ENCODE results near the gene LDLRAD1. TPM values are rescaled to one million over a fixed set of nuclear protein-coding genes. Genes with fewer than 3 reads are reported as not detected.
"Not testable (repeated sequence)": the region's sequence is repeated elsewhere in the genome, so short reads cannot be mapped to it uniquely, and the experiment has no call there.

LDLRAD1 gene
- total and polyA plus RNA-seq, 9 donors = 0.05 to 49.6 (median 0.48) TPM; not detected in 2

- Histone ChIP-seq H3K27ac (no peak overlapping the region), H3K36me3 (no peaks in the 10 kb centered on the region), H3K27me3 (no peaks in the 10 kb centered on the region), H3K4me1 (ENCODE audit: insufficient read depth) (peaks cover 2% of the 10 kb centered on the region), H3K4me3 (no peak overlapping the region), H3K9me3 (no peaks in the 10 kb centered on the region)
- 96% methylated on average over 6 of the region's 6 CpGs for WGBS, 3 donors
- TF ChIP-seq, protein P1, sequence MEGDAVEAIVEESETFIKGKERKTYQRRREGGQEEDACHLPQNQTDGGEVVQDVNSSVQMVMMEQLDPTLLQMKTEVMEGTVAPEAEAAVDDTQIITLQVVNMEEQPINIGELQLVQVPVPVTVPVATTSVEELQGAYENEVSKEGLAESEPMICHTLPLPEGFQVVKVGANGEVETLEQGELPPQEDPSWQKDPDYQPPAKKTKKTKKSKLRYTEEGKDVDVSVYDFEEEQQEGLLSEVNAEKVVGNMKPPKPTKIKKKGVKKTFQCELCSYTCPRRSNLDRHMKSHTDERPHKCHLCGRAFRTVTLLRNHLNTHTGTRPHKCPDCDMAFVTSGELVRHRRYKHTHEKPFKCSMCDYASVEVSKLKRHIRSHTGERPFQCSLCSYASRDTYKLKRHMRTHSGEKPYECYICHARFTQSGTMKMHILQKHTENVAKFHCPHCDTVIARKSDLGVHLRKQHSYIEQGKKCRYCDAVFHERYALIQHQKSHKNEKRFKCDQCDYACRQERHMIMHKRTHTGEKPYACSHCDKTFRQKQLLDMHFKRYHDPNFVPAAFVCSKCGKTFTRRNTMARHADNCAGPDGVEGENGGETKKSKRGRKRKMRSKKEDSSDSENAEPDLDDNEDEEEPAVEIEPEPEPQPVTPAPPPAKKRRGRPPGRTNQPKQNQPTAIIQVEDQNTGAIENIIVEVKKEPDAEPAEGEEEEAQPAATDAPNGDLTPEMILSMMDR (IDR thresholded peaks at IDR 0.05) = no peak
- TF ChIP-seq EP300 (IDR thresholded peaks at IDR 0.05) = no peak
- no peak for TF ChIP-seq POLR2A (IDR thresholded peaks at IDR 0.05)
- intact Hi-C loops (cut with DNase I) = no loop called here
- no peak for DNase-seq
These were observed 36.8 kb downstream of the LDLRAD1 start for GRCh38 chr1:53981220-53981619.

- 91 to 92% (median 92%) methylated on average over 13 of the region's 13 CpGs for WGBS, 3 donors
- Histone ChIP-seq H3K4me1 (ENCODE audit: insufficient read depth) (peaks cover 2% of the 10 kb centered on the region), H3K27me3 (no peaks in the 10 kb centered on the region), H3K27ac (no peak overlapping the region), H3K9me3 (no peaks in the 10 kb centered on the region), H3K4me3 (no peak overlapping the region), H3K36me3 (no peaks in the 10 kb centered on the region)
- DNase-seq = no peak
- TF ChIP-seq, protein P1 (IDR thresholded peaks at IDR 0.05) = no peak
- TF ChIP-seq EP300 (IDR thresholded peaks at IDR 0.05) = no peak
- intact Hi-C loops (cut with DNase I) = no loop called here
These were observed 38.1 kb downstream of the LDLRAD1 start for GRCh38 chr1:53979712-53980450.

DNA sequence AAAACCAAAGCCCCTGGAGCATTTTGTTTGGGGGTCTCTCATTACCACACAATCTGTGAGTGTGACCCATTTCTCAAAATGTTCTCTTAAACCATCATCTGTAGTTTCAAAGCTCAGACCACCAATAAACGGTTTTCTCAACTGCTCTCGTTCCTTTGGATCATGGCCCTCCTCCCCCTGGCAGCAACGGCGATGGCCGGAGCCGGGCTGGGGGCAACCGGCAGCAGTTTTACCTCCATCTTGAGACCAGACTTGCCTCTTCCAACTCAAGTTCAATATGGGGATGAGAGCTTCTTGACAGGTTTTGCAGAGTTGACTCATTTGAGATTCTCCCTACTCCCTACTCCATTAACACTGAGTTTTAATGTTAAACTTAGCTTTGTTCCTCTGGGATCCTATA is 42.1 kb downstream of the LDLRAD1 start:
- 96 to 98% (median 97%) methylated on average over 7 of the region's 7 CpGs for WGBS, 3 donors
- no peak for TF ChIP-seq EP300 (IDR thresholded peaks at IDR 0.05)
- no peak for TF ChIP-seq POLR2A (IDR thresholded peaks at IDR 0.05)
- TF ChIP-seq, protein P1 (IDR thresholded peaks at IDR 0.05) = no peak

GRCh38 chr1:53971718-53972117 is 46.3 kb downstream of the LDLRAD1 start:
- intact Hi-C loops (cut with DNase I) = no loop called here
- no peaks in the 10 kb centered on the region for H3K27me3 ChIP-seq
- WGBS, 3 donors = 6 to 27% (median 8%) methylated on average over 2 of the region's 2 CpGs
- no peaks in the 10 kb centered on the region for H3K9me3 ChIP-seq
- H3K4me3 ChIP-seq = no peak overlapping the region
- H3K27ac ChIP-seq = no peak overlapping the region
- DNase-seq = no peak
- H3K4me1 ChIP-seq (ENCODE audit: insufficient read depth) = peaks cover 2% of the 10 kb centered on the region
- no peaks in the 10 kb centered on the region for H3K36me3 ChIP-seq
- TF ChIP-seq POLR2A (IDR thresholded peaks at IDR 0.05) (no peak), EP300 (IDR thresholded peaks at IDR 0.05) (no peak)
- TF ChIP-seq, protein P1 (IDR thresholded peaks at IDR 0.05) = no peak

More for the DNA sequence above, 42.1 kb downstream of the LDLRAD1 start:
- Histone ChIP-seq H3K27me3 (no peaks in the 10 kb centered on the region), H3K27ac (no peak overlapping the region), H3K4me1 (ENCODE audit: insufficient read depth) (peaks cover 2% of the 10 kb centered on the region), H3K4me3 (no peak overlapping the region), H3K9me3 (no peaks in the 10 kb centered on the region), H3K36me3 (no peaks in the 10 kb centered on the region)
- intact Hi-C loops (cut with DNase I) = no loop called here
- no peak for DNase-seq

DNA sequence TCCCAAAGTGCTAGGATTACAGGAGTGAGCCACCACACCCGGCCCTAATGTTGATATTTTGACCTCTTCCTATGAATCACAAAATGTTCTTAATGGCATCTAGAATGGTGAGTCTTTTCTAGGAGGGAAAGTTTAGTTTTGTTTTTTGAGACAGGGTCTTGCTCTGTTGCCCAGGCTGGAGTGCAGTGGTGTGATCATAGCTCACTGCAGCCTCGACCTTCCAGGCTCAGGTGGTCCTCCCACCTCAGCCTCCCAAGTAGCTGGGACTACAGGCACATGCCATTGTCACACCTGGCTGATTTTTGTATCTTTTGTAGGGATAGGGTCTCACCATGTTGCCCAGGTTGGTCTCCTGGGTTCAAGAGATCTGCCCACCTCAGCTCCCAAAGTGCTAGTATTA is 48.7 kb downstream of the LDLRAD1 start:
- intact Hi-C loops (cut with DNase I); H3K4me3 ChIP-seq; H3K27ac ChIP-seq; H3K9me3 ChIP-seq; H3K4me1 ChIP-seq (ENCODE audit: insufficient read depth); H3K36me3 ChIP-seq; DNase-seq; H3K27me3 ChIP-seq: not testable (repeated sequence)
- 93 to 94% (median 93%) methylated on average over 2 of the region's 2 CpGs for WGBS, 3 donors
